Activated CD8-positive, alpha-beta memory T cell treated with anti-CD3 and anti-CD28 coated beads, Interleukin-2, amount 50 U/mL, for 24 hours (primary cell): ENCODE measurements around the gene CELSR1.
"Not testable (repeated sequence)": the region's sequence is repeated elsewhere in the genome, so short reads cannot be mapped to it uniquely, and the experiment has no call there.

Experiments used
- DNase-seq: peaks from one replicate; pipeline ENCODE4 v3.0.0-alpha.2; 2020; ENCODE audit errors: extremely low read depth

CELSR1 gene

DNA sequence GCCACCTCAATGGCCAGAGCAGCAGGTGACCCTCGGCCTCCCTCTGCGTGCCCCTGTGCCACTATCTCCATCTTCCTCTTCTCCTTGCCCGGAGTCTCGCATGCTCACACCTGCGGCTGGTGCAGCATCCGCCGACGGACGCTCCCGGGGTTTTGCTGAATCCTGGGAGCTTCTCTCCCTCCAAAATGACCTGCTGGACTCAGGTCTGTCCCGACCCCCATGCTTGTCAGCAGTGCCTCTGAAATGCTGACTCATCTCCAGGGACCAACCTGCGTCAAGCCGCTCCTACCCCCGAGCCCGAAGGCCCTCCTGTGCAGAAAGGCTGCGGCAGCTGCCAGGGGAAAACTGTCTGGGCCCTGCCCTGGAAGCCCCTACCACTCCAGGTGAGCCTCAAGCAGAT, 58.4 kb downstream of the CELSR1 start:
- DNase-seq: no peak

- DNase-seq: no peak
Observed at GRCh38 chr22:46478083-46478551, 59.3 kb downstream of the CELSR1 start.

- DNase-seq: no peak
Observed at GRCh38 chr22:46476547-46476941, 60.9 kb downstream of the CELSR1 start.

DNA sequence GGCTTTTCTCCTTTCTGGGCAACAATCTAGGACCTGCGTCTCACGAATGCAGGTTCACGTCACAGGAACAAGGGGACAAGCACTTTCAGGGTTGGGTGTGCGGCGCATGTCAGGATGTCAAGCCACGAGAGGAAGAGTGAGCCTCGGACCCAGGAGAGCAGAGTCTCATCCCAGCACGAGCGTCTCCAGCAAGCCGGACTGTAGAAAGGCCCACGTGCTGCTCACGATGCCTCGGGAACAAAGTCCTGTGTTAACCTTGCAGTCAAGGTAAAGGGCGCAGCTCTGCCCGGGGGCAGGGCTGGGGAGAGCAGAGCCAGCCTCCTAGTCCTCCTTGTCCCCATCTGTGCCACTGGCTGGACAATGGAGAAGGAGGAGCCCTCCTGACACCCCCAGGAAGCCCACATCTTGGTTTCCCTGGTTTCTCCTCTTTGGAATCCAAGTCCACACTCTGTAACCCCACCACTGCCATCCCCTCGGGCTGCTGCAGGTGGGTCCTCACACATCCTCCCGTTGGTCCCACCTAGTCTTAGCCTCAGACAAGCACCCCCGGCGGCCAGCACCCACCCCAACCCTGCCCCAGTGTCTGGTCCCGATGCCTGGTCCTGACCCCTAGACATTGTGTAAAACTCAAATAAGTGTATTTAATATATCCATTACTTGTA, 63.4 kb downstream of the CELSR1 start:
- no peak for DNase-seq

DNA sequence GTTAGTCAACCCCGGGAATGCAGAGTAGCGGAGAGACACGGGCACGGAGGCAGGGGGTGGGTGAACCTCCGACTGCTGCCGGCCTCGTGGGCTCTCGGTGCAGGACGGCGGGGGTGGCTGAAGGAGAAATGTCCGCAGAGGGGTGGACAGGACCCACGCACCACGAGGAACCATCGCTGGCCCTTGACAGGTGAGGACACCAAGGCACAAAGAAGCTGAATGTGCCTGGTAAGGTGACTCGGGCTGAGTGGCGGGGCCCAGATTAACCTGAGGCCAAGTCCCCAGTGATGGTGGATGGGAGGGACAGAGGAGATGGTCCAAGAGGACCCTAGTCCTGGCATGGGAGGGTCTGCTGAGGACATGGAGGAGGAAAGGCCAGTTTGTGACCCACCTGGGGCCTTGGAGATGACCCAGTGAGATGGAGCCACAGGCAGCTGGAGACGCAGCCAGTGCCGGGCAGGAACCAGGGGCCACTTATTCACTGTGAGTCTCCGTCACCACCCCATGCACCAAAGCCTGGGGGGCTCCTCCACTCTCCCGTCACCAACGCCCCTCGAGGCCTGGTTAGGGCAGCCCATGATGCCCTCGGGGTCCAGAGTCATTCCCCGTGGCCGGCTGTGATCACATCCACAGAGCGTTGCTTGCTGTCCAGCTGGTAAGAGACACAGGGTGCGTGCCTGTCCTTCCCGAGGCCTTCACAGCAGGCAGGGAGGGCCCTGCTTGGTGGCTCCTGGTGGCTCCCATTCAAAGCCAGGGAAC, 64.2 kb downstream of the CELSR1 start:
- no peak for DNase-seq

- no peak for DNase-seq
Observed at GRCh38 chr22:46472722-46473016, 64.8 kb downstream of the CELSR1 start.

DNA sequence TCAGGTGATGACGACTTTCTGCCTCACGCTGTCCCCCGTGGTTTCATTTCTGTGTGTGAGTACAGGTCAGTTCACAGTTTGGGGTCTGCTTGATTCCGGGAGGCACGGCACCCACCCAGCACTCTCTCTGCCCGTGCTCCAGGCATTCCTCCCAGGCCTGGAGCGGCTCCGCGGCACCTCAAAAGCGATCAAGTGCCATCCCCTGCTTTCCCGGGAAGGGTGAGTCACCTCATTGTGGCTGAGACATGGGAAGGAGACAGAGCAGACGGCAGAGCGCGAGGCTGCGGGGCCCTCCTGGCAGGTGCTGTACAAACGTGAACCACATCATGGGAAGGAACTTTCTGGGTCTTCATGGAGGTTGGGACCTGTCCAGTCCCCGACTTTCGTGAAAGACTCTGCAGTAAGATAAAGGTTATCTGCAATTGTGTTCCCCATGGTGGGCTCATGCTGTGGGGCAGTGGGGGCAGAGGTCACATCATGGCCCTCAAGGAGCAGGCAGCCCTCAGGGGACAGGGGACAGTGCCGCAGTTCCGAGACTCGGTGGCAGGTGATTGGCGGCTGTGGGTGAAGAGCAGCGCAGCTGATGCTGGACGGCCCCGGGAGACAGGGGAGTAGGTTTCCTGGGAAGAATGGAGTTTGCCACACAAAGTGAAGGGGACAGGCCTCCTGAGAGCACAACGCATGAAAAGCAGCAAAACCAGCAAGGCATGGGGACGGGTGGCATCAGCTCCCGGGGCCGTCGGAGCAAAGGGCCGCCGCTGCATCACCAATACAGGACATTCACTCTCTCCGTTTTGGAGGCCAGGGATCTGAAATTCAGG, 65.3 kb downstream of the CELSR1 start:
- DNase-seq: no peak

- DNase-seq: not testable (repeated sequence)
Observed at GRCh38 chr22:46471330-46471729, 66.1 kb downstream of the CELSR1 start.

- DNase-seq: no peak
Observed at GRCh38 chr22:46469711-46470110, 67.7 kb downstream of the CELSR1 start.

- DNase-seq: no peak
Observed at GRCh38 chr22:46467006-46467405, 70.4 kb downstream of the CELSR1 start.

GRCh38 chr22:46466255-46466676, 71.2 kb downstream of the CELSR1 start:
- no peak for DNase-seq

GRCh38 chr22:46465793-46466192, 71.6 kb downstream of the CELSR1 start:
- no peak for DNase-seq

DNA sequence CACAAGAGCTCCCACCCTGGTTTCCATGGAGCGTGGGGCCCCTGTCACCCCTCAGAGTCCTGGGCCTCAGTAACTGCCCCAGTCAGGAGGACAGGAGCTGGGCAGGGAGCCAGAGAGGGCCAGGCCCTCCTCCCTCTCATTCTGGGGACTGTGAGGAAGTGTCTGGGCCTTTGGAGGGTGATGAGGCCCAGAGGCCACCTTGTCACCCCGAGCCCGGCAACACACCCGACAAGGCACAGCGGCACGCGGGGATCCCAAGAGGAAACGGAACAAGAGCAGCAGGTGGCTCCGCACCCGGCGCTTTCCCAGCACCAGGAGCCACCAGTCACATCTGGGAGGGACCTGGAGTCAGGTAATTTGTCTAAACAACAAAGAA, 72.1 kb downstream of the CELSR1 start:
- no peak for DNase-seq

DNA sequence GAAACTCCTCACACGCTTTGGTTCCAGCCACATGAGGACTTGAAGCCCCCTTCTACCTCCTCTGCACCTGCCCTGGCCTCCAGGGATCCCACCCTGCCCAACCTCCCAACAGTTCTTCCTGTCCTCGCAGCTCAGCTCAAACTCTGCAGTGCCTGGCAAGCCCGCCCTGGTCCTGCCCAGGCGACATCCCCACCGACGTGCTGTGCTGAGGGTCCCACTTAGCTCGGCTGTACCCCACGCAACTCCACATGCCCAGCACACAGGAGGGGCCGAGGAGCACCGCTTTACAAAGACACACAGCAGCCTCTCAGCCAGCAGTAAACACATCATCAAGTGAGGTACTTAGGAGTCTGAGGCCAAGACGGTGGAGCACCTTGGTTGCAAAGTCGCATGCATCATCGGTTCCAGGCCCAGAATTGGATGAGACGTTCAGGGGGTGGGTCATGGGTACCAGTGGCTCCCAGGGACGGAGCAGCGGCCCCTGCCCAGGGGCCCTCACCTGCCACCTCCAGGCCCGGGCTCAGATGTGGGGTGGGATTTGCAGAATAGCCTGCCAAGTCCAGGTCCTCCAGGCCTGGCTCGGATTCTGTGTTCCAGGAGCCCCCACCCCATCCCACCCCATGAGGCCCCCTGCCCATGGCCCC, 72.6 kb downstream of the CELSR1 start:
- no peak for DNase-seq

DNA sequence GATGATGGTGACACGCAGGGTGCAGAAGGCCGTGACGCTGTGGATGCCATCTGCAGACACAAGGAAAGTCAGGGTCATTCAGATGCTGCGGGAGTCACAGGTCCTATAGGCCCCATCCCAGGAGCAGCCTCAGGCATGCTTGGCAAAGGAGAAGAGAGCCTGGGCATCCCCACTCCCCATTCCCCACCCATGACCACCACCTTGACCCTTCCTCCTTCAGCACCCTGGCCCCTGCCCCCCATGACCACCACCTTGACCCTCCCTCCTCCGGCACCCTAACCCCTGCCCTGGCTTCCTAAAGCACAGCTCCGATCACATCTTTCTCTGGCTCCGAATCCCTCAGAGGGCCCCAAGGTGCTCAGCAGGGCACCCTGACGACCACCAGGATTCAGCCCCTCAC, 73.1 kb downstream of the CELSR1 start:
- DNase-seq: no peak

- DNase-seq: no peak
Observed at GRCh38 chr22:46463435-46464227, 73.8 kb downstream of the CELSR1 start.

DNA sequence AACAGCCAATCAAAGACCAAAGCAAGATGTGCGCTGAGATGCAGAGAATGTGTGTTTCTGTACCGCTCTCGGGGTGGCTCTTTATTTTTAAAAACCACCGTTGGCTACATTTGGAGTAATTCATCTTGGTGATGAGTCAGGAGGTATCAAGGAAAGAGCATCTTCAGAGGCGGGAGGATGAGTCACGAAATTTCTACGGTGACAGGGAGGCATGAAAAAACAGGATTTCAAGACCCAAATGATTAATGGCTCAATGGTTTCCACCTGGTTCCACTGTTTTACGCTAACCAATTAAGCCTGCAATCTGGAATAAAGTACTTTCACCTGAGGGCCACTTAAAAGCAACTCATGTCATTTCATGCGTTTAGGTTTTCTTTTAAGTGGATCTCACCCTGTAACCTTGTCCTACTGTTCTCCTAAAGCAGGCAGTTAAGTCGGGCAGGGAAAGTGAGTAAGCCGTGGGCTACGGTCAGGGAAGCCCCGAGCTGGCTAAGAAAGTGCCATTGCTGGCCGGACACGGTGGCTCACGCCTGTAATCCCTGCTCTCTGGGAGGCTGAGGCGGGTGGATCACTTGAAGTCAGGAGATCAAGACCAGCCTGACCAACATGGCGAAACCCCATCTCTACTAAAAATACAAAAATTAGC, 74.6 kb downstream of the CELSR1 start:
- no peak for DNase-seq

DNA sequence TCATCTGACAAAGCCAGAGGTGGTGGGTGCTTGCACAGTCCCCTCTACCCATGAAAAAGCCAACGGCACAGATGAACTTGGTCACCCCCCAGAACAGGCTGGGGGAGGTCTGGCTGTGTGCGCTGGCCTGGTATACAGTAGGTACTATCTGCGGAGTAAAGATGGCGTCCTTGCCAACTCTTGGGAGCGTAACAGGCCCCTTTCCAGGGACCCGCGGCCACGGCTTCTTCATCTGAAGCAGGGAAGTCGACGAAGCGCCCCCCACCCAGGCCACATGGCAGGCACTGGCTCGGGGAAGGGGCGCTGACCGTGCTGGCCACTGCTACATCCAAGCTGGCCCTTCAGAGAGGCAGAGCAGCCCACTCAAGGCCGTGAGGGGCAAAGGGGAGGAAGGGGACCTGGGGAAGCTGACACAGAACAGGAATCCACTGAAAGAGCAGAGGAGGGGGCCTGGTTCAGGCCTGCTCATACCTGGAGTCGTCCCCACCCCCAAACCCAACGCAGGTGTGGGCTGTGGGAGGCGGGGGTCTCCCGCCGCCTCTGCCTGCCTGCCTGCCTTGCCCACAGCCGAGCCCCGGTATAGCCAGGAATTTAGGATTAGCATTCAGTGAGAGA, 75.7 kb downstream of the CELSR1 start:
- no peak for DNase-seq

DNA sequence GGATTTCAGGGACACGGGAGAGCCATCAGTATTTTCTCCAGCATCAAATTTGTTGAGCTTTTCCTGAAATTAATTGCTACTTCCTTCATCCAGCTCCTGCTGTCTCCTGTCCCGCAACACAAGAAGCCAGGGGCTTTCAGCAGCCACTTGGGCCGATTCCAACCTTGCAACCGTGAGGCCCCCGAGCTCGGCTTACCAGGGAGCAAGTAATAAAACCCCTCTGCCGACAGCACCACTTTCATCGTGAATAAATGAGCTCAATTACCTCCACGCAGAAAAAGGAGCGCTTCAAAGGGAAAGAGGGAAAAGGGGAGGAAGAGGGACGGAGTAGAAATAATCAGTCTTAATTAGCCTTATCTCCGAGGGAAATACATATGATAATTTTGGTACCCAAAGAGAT, 76.6 kb downstream of the CELSR1 start:
- DNase-seq: no peak

GRCh38 chr22:46459347-46460065, 77.9 kb downstream of the CELSR1 start:
- no peak for DNase-seq
